ENCODE results near the gene RAB3GAP2. TPM values are rescaled to one million over a fixed set of nuclear protein-coding genes. Genes with fewer than 3 reads are reported as not detected.

RAB3GAP2 gene
- total RNA-seq, 4 donors from 2014 or later: 13.8 to 28.0 (median 20.4) TPM

DNA sequence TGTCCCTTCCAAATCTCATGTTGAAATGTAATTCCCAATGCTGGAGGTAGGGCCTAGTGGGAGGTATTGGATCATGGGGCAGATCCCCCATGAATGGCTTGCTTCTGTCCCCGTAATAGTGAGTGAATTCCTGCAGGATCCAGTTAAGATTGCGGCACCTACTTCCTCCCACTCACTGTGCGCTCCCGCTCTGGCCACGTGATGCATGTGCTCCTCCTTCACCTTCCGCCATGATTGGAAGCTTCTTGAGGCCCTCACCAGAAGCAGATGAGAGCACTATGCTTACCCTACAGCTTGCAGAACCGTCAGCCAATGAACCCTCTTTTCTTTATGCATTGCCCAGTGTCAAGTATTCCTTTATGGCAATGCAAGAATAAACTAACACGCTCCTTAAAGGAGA lies 14.9 kb upstream of the RAB3GAP2 start:
- intact Hi-C loops (cut with DNase I): no loop called here
- no peak for TF ChIP-seq POLR2A (IDR thresholded peaks at IDR 0.05)
- TF ChIP-seq CTCF (IDR thresholded peaks at IDR 0.05): no peak
- no peak overlapping the region for H3K27ac ChIP-seq
- H3K27me3 ChIP-seq: no peaks in the 10 kb centered on the region
- no peak overlapping the region for H3K4me3 ChIP-seq
- 91 to 93% methylated on average over 8 of the region's 8 CpGs for WGBS, 2 donors
- no peaks in the 10 kb centered on the region for H3K9me3 ChIP-seq
- no peak for DNase-seq
- no peaks in the 10 kb centered on the region for H3K36me3 ChIP-seq
- H3K4me1 ChIP-seq: no peaks in the 10 kb centered on the region

GRCh38 chr1:220283625-220284024 lies 11.4 kb upstream of the RAB3GAP2 start:
- TF ChIP-seq POLR2A (IDR thresholded peaks at IDR 0.05) (no peak), CTCF (IDR thresholded peaks at IDR 0.05) (no peak)
- Histone ChIP-seq H3K27me3 (peaks cover 0 to 7% (median 0%) of the 10 kb centered on the region in 4 donors), H3K27ac (no peak overlapping the region), H3K36me3 (no peaks in the 10 kb centered on the region), H3K4me3 (no peak overlapping the region), H3K4me1 (no peaks in the 10 kb centered on the region), H3K9me3 (no peaks in the 10 kb centered on the region)
- 28 to 40% methylated on average over 1 of the region's 1 CpG for WGBS, 2 donors
- intact Hi-C loops (cut with DNase I): no loop called here
- DNase-seq: no peak

- intact Hi-C loops (cut with DNase I): no loop called here
- Histone ChIP-seq H3K4me3 (no peak overlapping the region), H3K9me3 (no peaks in the 10 kb centered on the region), H3K36me3 (no peaks in the 10 kb centered on the region), H3K27ac (no peak overlapping the region), H3K4me1 (no peaks in the 10 kb centered on the region), H3K27me3 (peaks cover 0 to 12% (median 0%) of the 10 kb centered on the region in 4 donors)
- 86 to 93% methylated on average over 2 of the region's 2 CpGs for WGBS, 2 donors
- TF ChIP-seq POLR2A (IDR thresholded peaks at IDR 0.05) (no peak), CTCF (IDR thresholded peaks at IDR 0.05) (peak in 5 of 6 experiments; percentile 31 to 73 (median 43))
- DNase-seq: no peak
These were observed 8.9 kb upstream of the RAB3GAP2 start for GRCh38 chr1:220281159-220281574.

DNA sequence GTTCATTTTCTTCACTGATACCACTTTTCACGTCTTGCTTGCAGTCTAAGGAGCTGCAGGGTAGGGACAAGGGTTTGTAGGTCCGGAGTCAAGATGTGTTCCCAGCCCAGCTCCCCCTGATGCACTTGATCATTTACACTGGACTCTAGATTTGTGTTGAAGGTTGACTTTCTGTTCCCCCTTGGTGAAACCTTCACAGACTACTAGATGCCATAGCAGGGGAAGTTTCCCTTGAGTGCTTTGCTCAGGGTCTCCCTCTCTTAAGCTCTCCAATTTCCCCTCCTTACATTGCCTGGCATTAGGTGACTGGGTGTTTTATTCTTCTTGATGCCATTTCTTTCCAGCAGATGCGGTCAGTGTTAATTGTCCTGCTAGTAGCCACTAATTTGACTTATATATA lies 8.0 kb upstream of the RAB3GAP2 start:
- 80 to 87% methylated on average over 3 of the region's 3 CpGs for WGBS, 2 donors

GRCh38 chr1:220278991-220279390 lies 6.7 kb upstream of the RAB3GAP2 start:
- H3K27ac ChIP-seq: no peak overlapping the region
- H3K27me3 ChIP-seq: peaks cover 0 to 16% (median 0%) of the 10 kb centered on the region in 4 donors
- H3K4me1 ChIP-seq: no peaks in the 10 kb centered on the region
- no peak for DNase-seq
- H3K36me3 ChIP-seq: no peaks in the 10 kb centered on the region
- 45 to 52% methylated on average over 3 of the region's 3 CpGs for WGBS, 2 donors
- intact Hi-C loops (cut with DNase I): no loop called here
- TF ChIP-seq CTCF (IDR thresholded peaks at IDR 0.05) (no peak), POLR2A (IDR thresholded peaks at IDR 0.05) (no peak)
- no peak overlapping the region for H3K4me3 ChIP-seq
- no peaks in the 10 kb centered on the region for H3K9me3 ChIP-seq

More for the DNA sequence above, 8.0 kb upstream of the RAB3GAP2 start:
- DNase-seq: no peak
- no peaks in the 10 kb centered on the region for H3K9me3 ChIP-seq
- TF ChIP-seq POLR2A (IDR thresholded peaks at IDR 0.05) (no peak), CTCF (IDR thresholded peaks at IDR 0.05) (no peak)
- H3K36me3 ChIP-seq: no peaks in the 10 kb centered on the region
- H3K4me1 ChIP-seq: no peaks in the 10 kb centered on the region
- H3K27me3 ChIP-seq: peaks cover 0 to 16% (median 0%) of the 10 kb centered on the region in 4 donors
- no peak overlapping the region for H3K4me3 ChIP-seq
- intact Hi-C loops (cut with DNase I): no loop called here
- no peak overlapping the region for H3K27ac ChIP-seq

All from esophagus squamous epithelium (tissue), 5 donors.